ENCODE data around the gene RCSD1. TPM values are rescaled to one million over a fixed set of nuclear protein-coding genes. Genes with fewer than 3 reads are reported as not detected.
A peak's percentile ranks its signal among the peaks of the same experiment; 100 is the strongest.

RCSD1 gene
- total and polyA plus RNA-seq, 2 of the 4 experiments (the other 2 are of a cell fraction) = 0.03 TPM; not detected in 1

GRCh38 chr1:167687919-167688519 lies 58.0 kb downstream of the RCSD1 start:
- no peak overlapping the region for H2BK20ac ChIP-seq (ENCODE audit: low read depth, low read length)
- no peak overlapping the region for H2BK120ac ChIP-seq (ENCODE audit: low read depth, low read length)
- H3K9me3 ChIP-seq (ENCODE audit: control insufficient read depth, insufficient read depth, low read length) = no peaks in the 10 kb centered on the region
- no CpG with 5 or more reads among the region's 7 CpGs for WGBS, 2 experiments (ENCODE audit: extremely low coverage in 2 of 2, insufficient read length in 1 of 2)
- no peaks in the 10 kb centered on the region for H3K36me3 ChIP-seq (ENCODE audit: control insufficient read depth, insufficient read depth, low read length)
- ChIA-PET CTCF (interaction anchor here (0.8 to 1.7 kb wide), 8 partner anchors 12 to 245 kb away, joined by 3 to 22 read pairs (median 4); no protein-coding TSS in a partner anchor), POLR2A (ENCODE audit: unreplicated experiment) (no interaction called here)
- H2BK15ac ChIP-seq (ENCODE audit: low read depth, low read length) = no peak overlapping the region
- no peaks in the 10 kb centered on the region for H3K4me1 ChIP-seq (ENCODE audit: control insufficient read depth, insufficient read depth, low read length)
- dilution Hi-C loops (cut with HindIII; ENCODE audit: low sequenced_read_pairs, unreplicated experiment) = no loop called here
- TF ChIP-seq RAD21 (IDR thresholded peaks at IDR 0.05; ENCODE audit: low read length) (peak; percentile 82), POLR2A (IDR thresholded peaks at IDR 0.05; ENCODE audit: low read depth, low read length) (no peak), ELK1 (IDR thresholded peaks at IDR 0.05; ENCODE audit: borderline replicate concordance, low read depth, low read length) (no peak), CTCF (conservative IDR thresholded peaks at IDR 0.05; ENCODE audit: low read depth, low read length) (peak; percentile 89), CEBPB (IDR thresholded peaks at IDR 0.05; ENCODE audit: low read depth, low read length) (no peak), RFX5 (IDR thresholded peaks at IDR 0.05; ENCODE audit: low read depth, low read length) (no peak), SMC3 (IDR thresholded peaks at IDR 0.05; ENCODE audit: low read depth, low read length) (peak; percentile 82), BHLHE40 (IDR thresholded peaks at IDR 0.05; ENCODE audit: low read depth, low read length) (no peak), CHD1 (IDR thresholded peaks at IDR 0.05; ENCODE audit: low read depth, low read length) (no peak), NFE2L2 (IDR thresholded peaks at IDR 0.05; ENCODE audit: low read depth, low read length) (no peak), MAZ (IDR thresholded peaks at IDR 0.05; ENCODE audit: borderline replicate concordance, low read depth, low read length) (no peak), FOS (IDR thresholded peaks at IDR 0.05; ENCODE audit: low read depth, low read length) (no peak)
- TF ChIP-seq, protein P1, sequence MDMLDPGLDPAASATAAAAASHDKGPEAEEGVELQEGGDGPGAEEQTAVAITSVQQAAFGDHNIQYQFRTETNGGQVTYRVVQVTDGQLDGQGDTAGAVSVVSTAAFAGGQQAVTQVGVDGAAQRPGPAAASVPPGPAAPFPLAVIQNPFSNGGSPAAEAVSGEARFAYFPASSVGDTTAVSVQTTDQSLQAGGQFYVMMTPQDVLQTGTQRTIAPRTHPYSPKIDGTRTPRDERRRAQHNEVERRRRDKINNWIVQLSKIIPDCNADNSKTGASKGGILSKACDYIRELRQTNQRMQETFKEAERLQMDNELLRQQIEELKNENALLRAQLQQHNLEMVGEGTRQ (IDR thresholded peaks at IDR 0.05; ENCODE audit: low read depth, low read length) = no peak
- no peak overlapping the region for H3K14ac ChIP-seq (replicated peaks; ENCODE audit: low read depth, low read length)
- H3K4ac ChIP-seq (ENCODE audit: low read depth, low read length) = no peak overlapping the region
- H3K4me2 ChIP-seq (ENCODE audit: low read depth, low read length) = no peak overlapping the region
- no peak overlapping the region for H3K4me3 ChIP-seq (ENCODE audit: insufficient read depth, low read depth, low read length)
- H3K18ac ChIP-seq (ENCODE audit: low read depth, low read length) = no peak overlapping the region
- H2AK5ac ChIP-seq (ENCODE audit: low read depth, low read length) = no peak overlapping the region
- no peaks in the 10 kb centered on the region for H3K79me1 ChIP-seq (ENCODE audit: low read depth in 1 of 2, low read length in 2 of 2)
- DNase-seq (peak; percentile 78), ATAC-seq (ENCODE audit: low read depth) (peak; percentile 82)
- no TSS peak for BruUV-seq (replicated peaks)
- no peak overlapping the region for H3K23ac ChIP-seq (ENCODE audit: low read depth, low read length)
- H4K8ac ChIP-seq (ENCODE audit: low read depth in 2 of 2, low read length in 2 of 2) = no peak overlapping the region
- H3K9ac ChIP-seq (ENCODE audit: low read depth, low read length) = no peak overlapping the region
- H2AK9ac ChIP-seq (replicated peaks; ENCODE audit: low read depth, low read length, poor library complexity) = no peak overlapping the region
- H4K5ac ChIP-seq (ENCODE audit: low read depth, low read length) = no peak overlapping the region
- H2AFZ ChIP-seq (replicated peaks; ENCODE audit: low read length, poor library complexity) = no peak overlapping the region
- H2BK5ac ChIP-seq (ENCODE audit: low read depth, low read length, poor library complexity, severe bottlenecking) = no peak overlapping the region
- H3K9me1 ChIP-seq (ENCODE audit: insufficient read depth, low read length) = no peaks in the 10 kb centered on the region; the same call in 1 of the 2 replicates
- in situ Hi-C loops (cut with MboI; ENCODE audit: low sequenced_read_pairs) = loop anchor here (25.0 kb wide), 1 partner anchor 426 kb away; no protein-coding TSS in a partner anchor
- H3K27me3 ChIP-seq (ENCODE audit: control insufficient read depth, insufficient read depth, low read length) = peaks cover 24% of the 10 kb centered on the region
- H3K27ac ChIP-seq (ENCODE audit: insufficient read depth, low read length) = no peak overlapping the region
- no peak overlapping the region for H4K91ac ChIP-seq (ENCODE audit: insufficient read depth, low read depth, low read length)
- no peaks in the 10 kb centered on the region for H4K20me1 ChIP-seq (ENCODE audit: insufficient read depth, low read length)
- no peak overlapping the region for H3K56ac ChIP-seq (ENCODE audit: extremely low read depth, insufficient read depth, low read length)
- intact Hi-C loops (cut with micrococcal nuclease) = loop anchor here (1.0 to 10.0 kb wide), 5 partner anchors 88 to 621 kb away; no protein-coding TSS in a partner anchor

Measured in IMR-90 (cell line).